GM19351 (cell line): ENCODE measurements around the gene TDP2.

Source experiments
- ATAC-seq: cut with Tn5 transposase; IDR thresholded peaks from one replicate; pipeline ENCODE4 v1.9.1; 2021; ENCODE audit warnings: mild to moderate bottlenecking, moderate library complexity; ENCODE audit not compliant: unreplicated experiment

TDP2 gene

GRCh38 chr6:24606200-24606930, 60.3 kb downstream of the TDP2 start:
- ATAC-seq, result no peak

- ATAC-seq, result no peak
Observed at GRCh38 chr6:24603241-24603640, 63.5 kb downstream of the TDP2 start.

GRCh38 chr6:24600903-24601302, 65.8 kb downstream of the TDP2 start:
- no peak for ATAC-seq
